Lower lobe of right lung (tissue), 2 donors: ENCODE data around the gene FBXW5. TPM values are rescaled to one million over a fixed set of nuclear protein-coding genes. Genes with fewer than 3 reads are reported as not detected.

Experiments used
- ATAC-seq, 2 donors: fragments of 200-7000 bp; cut with Tn5 transposase; one replicate each; pipeline ENCODE4 v1.9.1; 2020 to 2022; ENCODE audit warnings: mild to moderate bottlenecking in 2 of 2, moderate library complexity in 2 of 2
- DNase-seq: peaks from one replicate; pipeline ENCODE4 v3.0.0-alpha.2; 2020
- H3K27ac ChIP-seq: fragments of 200-600 bp; one replicate; pipeline ENCODE4 v1.8.0; 2022
- H3K27me3 ChIP-seq: fragments of 200-600 bp; one replicate; pipeline ENCODE4 v1.8.0; 2022; ENCODE audit warnings: low read depth
- H3K36me3 ChIP-seq: fragments of 200-600 bp; one replicate; pipeline ENCODE4 v1.8.0; 2022; ENCODE audit warnings: mild to moderate bottlenecking
- H3K4me1 ChIP-seq: fragments of 200-600 bp; one replicate; pipeline ENCODE4 v1.8.0; 2022
- H3K4me3 ChIP-seq: fragments of 200-600 bp; one replicate; pipeline ENCODE4 v1.8.0; 2022; ENCODE audit warnings: mild to moderate bottlenecking
- H3K9me3 ChIP-seq: fragments of 200-600 bp; one replicate; pipeline ENCODE4 v1.8.0; 2022
- intact Hi-C: fragments of 100-400 bp; cut with DNase I; formaldehyde crosslinking; loops from one replicate; pipeline ENCODE4 v1.11.0; 2022
- total RNA-seq: library from RNA; stranded (reverse); fragmentation: NEBNext Ultra II Directional; extraction: Animal tissue kit (Norgen Biotek cat#: 25700); gene quantifications from one replicate; pipeline ENCODE4 v1.2.1, GENCODE V29; 2021
- TF ChIP-seq, protein P1 (sequence below): fragments of 200-600 bp; IDR thresholded peaks from one replicate; pipeline ENCODE4 v1.8.0; 2022; ENCODE audit warnings: antibody characterized with exemption, mild to moderate bottlenecking
- donor health status: DM: no; HTN: yes; CAD: no; lungs with severe emphysema.

Gene FBXW5
- total RNA-seq, 1 donor from 2014 or later: 83.2 TPM

DNA sequence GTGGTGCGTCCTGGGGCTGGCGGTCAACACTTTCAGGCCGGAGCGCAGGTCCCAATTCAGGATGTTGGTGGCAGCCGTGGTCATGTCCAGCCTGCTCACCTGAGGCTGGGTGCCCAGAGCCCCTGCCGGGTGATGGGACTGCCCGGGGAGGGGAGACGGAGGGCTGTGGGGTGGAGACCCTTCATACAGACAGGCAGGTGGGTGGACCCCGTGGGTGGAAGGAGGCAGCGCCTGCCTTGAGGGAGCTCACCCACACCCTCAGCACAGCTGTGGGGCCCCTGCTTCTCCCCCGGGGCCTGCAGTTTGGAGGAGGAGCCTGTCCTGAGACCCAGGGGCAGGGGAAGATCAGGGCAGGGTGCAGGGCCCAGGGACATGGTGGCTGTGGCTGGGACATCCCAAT, 25.8 kb upstream of the FBXW5 start:
- TF ChIP-seq, protein P1, sequence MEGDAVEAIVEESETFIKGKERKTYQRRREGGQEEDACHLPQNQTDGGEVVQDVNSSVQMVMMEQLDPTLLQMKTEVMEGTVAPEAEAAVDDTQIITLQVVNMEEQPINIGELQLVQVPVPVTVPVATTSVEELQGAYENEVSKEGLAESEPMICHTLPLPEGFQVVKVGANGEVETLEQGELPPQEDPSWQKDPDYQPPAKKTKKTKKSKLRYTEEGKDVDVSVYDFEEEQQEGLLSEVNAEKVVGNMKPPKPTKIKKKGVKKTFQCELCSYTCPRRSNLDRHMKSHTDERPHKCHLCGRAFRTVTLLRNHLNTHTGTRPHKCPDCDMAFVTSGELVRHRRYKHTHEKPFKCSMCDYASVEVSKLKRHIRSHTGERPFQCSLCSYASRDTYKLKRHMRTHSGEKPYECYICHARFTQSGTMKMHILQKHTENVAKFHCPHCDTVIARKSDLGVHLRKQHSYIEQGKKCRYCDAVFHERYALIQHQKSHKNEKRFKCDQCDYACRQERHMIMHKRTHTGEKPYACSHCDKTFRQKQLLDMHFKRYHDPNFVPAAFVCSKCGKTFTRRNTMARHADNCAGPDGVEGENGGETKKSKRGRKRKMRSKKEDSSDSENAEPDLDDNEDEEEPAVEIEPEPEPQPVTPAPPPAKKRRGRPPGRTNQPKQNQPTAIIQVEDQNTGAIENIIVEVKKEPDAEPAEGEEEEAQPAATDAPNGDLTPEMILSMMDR: no peak
- Histone ChIP-seq H3K36me3 (no peaks in the 10 kb centered on the region), H3K4me1 (peaks cover 24% of the 10 kb centered on the region), H3K9me3 (no peaks in the 10 kb centered on the region), H3K27ac (no peak overlapping the region), H3K27me3 (no peaks in the 10 kb centered on the region), H3K4me3 (no peak overlapping the region)
- intact Hi-C loops: no loop called here
- ATAC-seq (no peak), DNase-seq (no peak)

DNA sequence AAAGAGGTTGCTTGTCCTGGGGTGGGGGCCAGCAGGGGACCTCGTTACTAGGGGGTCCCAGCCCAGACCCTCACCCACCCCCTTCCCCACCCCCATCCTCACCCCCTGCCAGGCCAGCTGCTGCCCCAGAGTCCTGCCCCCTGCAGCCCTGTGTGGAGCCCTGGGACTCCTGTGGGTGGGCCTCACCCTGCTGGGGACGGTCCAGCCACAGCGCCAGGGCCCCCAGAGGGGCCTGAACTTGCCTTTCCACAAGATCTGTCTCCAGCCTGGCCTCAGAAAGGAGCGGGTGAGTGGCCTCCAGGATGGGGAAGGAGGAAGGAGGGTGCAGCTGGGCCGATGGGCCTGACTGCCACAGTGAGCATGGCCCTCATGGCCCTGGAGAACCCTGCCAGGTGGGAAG, 25.2 kb upstream of the FBXW5 start:
- no peaks in the 10 kb centered on the region for H3K27me3 ChIP-seq
- intact Hi-C loops: no loop called here
- H3K4me3 ChIP-seq: no peak overlapping the region
- peaks cover 18% of the 10 kb centered on the region for H3K4me1 ChIP-seq
- no peaks in the 10 kb centered on the region for H3K36me3 ChIP-seq
- H3K9me3 ChIP-seq: no peaks in the 10 kb centered on the region
- TF ChIP-seq, protein P1: no peak
- DNase-seq (no peak), ATAC-seq (no peak)
- no peak overlapping the region for H3K27ac ChIP-seq

DNA sequence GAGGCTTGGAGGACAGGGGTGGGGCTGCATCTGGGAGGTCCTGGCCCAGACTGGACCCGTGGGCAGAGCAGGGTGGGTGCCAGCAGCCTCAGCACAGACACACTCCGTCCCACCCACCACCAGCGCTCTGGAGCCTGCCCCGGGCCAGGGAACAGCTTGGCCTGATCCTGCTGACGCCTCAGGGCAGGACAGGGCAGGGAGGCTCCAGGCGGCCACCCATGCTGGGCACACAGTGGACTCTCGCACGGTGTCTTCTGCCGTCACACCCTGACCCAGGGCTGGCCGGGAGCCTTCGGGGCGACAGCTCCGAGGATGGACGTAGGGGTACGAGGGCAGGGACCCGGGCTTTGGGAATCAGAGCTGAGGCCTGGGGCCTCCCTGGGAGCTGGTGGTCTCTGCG, 24.6 kb upstream of the FBXW5 start:
- no peak overlapping the region for H3K4me3 ChIP-seq
- intact Hi-C loops: no loop called here
- ATAC-seq (peak in 1 of 2 donors; percentile 14), DNase-seq (no peak)
- no peaks in the 10 kb centered on the region for H3K27me3 ChIP-seq
- TF ChIP-seq, protein P1: no peak
- no peaks in the 10 kb centered on the region for H3K9me3 ChIP-seq
- peaks cover 12% of the 10 kb centered on the region for H3K4me1 ChIP-seq
- H3K27ac ChIP-seq: no peak overlapping the region
- H3K36me3 ChIP-seq: no peaks in the 10 kb centered on the region

DNA sequence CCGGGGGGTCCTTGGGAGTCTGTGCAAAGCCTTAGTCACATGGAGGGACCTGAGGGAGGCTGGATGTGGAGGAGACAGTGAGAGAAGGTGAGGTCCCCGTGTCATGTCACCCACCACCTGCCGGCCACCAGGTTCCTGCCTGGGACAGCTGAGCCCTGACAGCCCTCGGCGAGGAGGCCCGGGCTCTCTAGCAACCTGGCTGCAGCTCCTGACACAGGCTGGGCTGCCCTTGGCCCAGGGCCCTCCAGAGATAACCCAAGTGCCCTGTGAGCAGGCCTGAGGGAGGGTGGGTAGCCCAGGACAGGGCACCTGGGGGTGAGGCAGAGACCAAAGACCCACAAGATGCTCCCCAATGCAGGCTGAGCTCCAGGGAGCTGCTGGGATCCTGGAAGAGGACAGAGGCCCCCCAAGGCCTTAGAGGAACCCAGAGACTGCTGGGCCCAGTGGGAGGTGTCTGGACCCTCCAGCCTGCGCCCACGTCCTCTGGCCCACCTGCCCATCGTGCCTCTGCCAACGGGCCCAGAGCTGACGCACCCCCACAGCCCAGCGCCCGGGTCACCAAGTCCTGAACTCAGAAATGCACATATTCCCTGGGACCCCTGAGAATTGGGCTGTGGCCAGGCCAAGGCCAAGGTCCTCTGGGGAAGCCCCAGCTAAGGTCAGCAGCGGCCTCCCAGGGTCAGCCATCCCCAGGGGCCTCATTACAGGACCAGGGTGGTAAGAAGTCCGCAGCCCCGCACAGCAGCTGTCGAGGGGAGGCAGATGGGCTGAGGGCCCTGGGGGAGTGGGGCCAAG, 24.0 kb upstream of the FBXW5 start:
- Histone ChIP-seq H3K4me3 (no peak overlapping the region), H3K27ac (no peak overlapping the region), H3K9me3 (no peaks in the 10 kb centered on the region), H3K4me1 (peaks cover 8% of the 10 kb centered on the region), H3K27me3 (no peaks in the 10 kb centered on the region), H3K36me3 (no peaks in the 10 kb centered on the region)
- intact Hi-C loops: no loop called here
- TF ChIP-seq, protein P1: no peak
- ATAC-seq: no peak
- DNase-seq: no peak

DNA sequence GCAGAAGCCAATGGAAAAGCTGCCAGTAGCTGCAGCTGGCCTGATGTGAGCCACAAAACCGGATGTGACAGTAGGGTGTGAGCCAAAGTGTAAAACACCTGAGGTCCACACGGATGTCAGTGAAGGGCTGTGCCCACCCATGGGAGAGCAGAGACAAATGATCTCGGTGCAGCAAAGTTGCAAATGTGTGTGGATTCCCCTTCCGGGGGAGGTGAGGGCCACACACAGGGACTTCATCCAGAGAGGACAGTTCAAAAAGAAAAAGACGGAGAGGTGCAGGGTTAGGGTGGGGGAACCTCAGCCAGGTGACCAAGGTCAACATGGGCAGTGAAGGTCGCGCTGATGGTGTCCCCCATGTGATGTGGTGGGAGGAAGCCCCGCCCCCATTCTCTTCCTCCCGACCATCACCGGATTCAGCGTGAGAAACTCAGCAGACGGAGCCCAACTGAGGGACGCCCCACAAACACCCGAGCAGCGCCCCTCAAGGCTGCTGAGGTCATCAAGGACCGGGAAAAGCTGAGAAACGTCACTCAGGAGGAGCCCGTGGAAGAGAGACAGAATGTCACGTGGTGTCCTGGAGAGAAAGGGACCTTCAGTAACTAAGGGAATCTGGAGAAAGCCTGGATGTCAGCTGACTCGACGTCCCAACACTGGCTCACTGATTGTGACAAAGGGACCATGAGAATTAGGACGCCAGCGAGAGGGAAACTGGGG, 21.4 kb upstream of the FBXW5 start:
- Histone ChIP-seq H3K27ac (no peak overlapping the region), H3K4me1 (peaks cover 8% of the 10 kb centered on the region), H3K4me3 (no peak overlapping the region), H3K36me3 (no peaks in the 10 kb centered on the region), H3K27me3 (no peaks in the 10 kb centered on the region), H3K9me3 (no peaks in the 10 kb centered on the region)
- ATAC-seq (peak in 1 of 2 donors; percentile 5), DNase-seq (no peak)
- intact Hi-C loops: no loop called here
- TF ChIP-seq, protein P1: no peak
